GM18517 (cell line): Measurements from ENCODE around the gene AFDN.
"Not testable (repeated sequence)": the region's sequence is repeated elsewhere in the genome, so short reads cannot be mapped to it uniquely, and the experiment has no call there.

ENCODE experiments used
- ATAC-seq: cut with Tn5 transposase; IDR thresholded peaks from one replicate; pipeline ENCODE4 v1.9.1; 2021; ENCODE audit warnings: mild to moderate bottlenecking, moderate library complexity; ENCODE audit not compliant: unreplicated experiment

AFDN gene

GRCh38 chr6:167993831-167994230 lies 167.1 kb downstream of the AFDN start:
- no peak for ATAC-seq

GRCh38 chr6:167995302-167995701 lies 168.6 kb downstream of the AFDN start:
- no peak for ATAC-seq

DNA sequence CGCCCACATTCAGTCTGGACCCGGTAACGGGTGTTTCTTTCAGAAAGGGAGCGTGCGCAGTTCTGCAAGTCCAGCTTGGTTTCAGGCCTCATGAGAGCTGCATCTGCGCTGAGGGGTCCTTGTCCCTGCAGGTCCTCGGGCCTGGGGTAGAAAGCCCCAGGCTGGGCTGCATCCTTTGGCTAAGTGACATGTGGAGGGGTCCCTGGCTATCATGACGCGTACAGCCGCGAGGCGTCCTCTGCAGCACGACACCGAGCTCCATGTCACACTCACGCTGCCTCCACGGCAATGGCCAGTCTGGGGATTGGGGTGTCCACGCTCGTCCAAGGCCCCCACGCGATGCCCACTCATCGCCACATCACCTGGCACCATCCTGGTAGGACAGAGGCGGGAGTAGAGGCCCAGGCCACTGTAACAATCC lies 169.0 kb downstream of the AFDN start:
- no peak for ATAC-seq

GRCh38 chr6:167996424-167997199 lies 169.9 kb downstream of the AFDN start:
- no peak for ATAC-seq

DNA sequence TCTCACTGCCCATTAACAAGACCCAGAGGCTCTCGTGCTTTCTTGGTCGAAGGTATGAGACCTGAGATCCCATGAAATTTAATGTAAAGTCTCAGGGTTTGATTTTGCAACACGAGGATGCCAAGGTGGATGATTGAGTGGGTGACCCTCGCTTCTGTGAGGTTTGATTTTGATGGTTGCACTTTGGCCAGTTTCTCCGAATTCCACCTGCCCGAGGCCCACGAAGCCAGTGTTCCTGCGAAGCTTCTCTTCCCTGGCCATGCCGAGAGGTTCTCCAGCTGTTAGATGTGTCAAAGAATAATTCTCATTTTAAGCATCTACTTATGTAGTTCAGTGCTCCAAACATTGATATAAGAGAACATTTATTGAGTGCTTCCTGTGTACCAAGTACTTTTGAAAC lies 170.9 kb downstream of the AFDN start, which contains the start of gene KIF25:
TSS of gene KIF25 (plus strand) at position 30 of the 400 bp plus-strand sequence. CDS start 31,915 bp downstream, outside the sequence.
- ATAC-seq, result no peak

- no peak for ATAC-seq
Observed at GRCh38 chr6:167998215-167998614, 171.5 kb downstream of the AFDN start.

- ATAC-seq, result no peak
Observed at GRCh38 chr6:168000198-168001028, 173.7 kb downstream of the AFDN start.

GRCh38 chr6:168001029-168001332 lies 174.3 kb downstream of the AFDN start:
- ATAC-seq, result no peak

DNA sequence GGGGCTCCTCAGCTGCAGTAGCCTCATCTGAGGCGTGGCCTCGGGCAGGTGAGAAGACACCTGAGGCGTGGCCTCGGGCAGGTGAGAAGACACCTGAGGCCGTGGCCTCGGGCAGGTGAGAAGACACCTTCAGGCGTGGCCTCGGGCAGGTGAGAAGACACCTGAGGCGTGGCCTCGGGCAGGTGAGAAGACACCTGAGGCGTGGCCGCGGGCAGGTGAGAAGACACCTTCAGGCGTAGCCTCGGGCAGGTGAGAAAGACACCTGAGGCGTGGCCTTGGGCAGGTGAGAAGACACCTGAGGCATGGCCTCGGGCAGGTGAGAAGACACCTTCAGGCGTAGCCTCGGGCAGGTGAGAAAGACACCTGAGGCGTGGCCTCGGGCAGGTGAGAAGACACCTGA lies 174.8 kb downstream of the AFDN start:
- ATAC-seq, result not testable (repeated sequence)

DNA sequence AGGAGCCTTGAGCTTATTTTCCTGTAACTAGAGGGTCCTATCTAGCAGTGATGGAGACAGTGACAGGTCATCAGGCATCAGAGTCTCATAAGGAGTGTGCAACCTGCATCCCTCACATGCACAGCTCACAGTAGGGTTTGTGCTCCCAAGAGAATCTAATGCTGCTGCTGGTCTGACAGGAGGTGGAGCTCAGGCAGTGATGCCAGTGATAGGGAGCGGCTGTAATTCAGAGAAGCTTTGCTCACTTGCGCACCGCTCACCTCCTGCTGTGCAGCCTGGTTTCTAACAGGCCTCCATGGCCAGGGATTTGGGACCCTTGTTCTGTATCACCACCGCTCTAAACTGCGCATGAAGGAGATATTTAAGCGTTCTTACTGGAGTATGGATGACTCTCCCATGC lies 176.1 kb downstream of the AFDN start:
- no peak for ATAC-seq

DNA sequence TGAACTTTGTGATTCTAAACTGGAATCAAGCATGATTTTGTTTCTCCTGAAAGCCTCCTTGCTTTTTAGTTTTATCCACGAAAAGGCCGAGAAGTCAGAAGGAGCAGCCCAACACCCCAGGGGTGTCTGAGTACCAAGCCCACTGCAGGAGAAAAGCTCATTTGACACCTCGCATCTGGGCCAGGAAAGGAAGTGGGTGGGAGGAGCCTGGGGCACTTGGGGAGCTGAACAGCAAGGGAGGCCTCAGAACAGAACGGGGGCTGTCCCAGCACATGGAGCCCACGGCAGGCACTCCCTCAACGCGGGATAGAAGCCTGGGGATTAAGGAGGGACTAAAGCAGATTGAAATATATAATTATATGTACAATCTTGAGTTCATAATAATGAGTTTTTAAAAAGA lies 177.3 kb downstream of the AFDN start:
- ATAC-seq, result no peak

DNA sequence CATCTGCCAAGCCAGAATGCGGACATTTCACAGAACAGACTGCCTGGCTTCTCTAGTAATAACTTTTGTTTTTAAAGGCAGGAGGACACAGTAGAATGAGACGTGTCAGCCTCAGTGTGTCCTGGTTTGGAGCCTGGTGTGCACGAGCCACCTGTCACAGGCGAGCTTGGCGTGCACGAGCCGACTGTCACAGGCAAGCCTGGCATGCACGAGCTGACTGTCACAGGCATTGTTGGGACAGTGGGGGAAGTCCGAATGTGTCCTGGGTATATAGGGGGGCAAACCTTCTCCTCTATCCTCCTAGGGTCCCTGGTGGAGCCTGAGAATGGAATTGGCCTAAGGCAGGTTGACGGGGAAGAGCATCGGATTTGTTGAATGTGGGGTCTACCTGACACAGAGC lies 178.2 kb downstream of the AFDN start:
- no peak for ATAC-seq

- ATAC-seq, result no peak
Observed at GRCh38 chr6:168005796-168006195, 179.1 kb downstream of the AFDN start.

DNA sequence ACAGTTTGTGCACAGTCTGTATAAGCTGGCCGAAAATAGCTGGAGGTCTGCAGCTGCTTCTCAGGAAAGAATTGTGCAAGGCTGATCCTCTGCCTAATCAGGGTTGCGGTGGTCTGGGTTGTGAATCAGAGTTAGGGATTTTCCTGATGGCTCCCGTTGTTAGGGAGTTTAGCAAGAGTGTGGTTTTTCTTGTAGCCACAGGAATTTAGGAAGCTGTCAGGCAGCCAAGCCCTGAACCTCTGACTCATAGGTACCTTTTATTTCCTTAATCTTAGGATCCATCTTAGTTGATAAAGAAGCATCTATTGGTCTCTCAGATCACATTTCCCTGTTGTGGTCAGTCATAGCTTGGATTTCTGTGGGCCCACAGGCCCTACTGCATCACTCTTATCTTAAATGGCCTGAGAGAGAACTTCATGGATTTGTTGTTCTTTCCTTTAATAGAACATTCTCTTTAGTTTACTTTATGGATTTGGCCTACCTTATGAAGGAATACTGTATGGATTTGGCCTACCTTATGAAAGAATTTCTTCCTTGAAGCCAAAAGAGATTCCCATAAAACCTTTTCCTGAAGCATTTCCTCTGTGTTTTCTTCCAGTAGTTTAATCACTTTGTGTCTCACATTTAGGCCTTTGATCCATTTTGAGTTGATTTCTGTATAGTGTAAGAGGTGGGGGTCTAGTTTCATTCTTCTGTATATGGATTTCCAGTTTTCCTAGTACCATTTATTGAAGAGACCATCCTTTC lies 181.1 kb downstream of the AFDN start:
- no peak for ATAC-seq

DNA sequence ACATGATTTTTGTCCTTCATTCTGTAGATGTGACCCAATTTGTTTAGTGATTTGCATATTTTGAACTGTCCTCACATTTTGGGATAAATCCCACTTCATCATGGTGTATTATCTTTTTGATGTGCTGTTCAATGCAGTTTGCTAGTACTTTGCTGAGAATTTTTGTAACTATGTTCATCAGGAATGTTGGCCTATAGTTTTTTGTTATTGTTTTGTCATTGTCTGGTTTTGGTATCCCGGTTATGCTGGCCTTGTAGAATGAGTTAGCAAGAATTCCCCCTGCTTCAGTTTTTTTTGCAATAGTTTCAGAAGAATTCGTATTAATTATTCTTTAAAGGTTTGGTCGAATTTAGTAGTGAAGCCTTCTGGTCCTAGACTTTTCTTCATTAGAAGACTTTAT lies 182.6 kb downstream of the AFDN start:
- ATAC-seq, result no peak

DNA sequence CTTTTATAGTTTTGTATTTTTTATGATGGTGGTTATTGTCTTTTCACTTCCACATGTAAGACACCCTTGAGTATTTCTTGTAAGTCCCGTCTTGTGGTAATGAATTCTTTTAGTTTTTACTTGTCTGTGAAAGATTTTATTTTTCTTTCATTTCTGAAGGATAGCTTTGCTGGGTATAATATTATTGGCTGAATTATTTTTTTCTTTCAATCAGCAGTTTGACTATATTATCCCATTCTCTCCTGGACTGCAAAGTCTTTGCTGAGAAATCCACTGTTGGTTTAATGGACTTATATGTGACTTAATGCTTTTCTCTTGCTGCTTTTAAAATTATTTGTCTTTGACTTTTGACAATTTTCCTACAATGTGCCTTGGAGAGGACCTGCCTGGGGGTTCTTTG lies 184.6 kb downstream of the AFDN start:
- ATAC-seq, result no peak

DNA sequence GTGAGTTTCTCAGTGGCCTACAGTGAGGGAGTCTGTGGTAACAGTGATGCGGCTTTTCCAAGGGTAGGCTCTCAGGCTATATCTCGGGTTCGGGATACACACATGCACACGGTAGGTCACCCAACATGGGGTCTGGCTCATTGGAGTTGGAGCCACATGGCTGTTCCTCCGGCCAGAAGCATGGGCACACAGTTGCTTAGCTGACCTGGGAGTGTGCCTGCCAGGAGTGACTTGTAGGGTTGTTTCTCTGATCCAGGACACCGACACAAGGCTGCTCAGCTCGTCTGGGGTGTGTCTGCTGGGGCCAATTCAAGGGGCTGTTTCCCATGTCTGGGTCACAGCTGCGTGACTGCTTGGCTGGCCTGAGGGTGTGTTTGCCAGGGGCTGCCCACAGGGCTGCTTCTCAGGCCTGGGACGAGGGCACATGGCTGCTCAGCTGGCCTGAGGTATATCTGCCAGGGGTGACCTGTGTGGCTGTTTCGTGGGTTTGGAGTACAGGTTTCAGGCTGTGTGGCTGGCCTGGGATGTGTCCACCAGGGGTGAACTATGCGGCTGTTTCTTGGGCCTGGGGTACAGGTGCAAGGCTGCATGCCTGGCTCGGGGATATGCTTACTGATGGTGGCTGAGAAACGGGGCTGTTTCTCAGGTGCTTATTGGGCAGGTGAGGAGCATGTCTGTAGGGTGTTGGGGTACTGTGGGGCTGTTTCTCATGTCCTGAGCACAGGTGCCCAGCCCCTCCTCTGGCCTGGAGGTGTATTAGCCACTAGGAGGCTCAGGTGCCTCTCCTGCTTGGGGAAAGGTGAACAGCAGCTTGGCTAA lies 185.9 kb downstream of the AFDN start:
- no peak for ATAC-seq

- no peak for ATAC-seq
Observed at GRCh38 chr6:168013250-168013915, 186.7 kb downstream of the AFDN start.

DNA sequence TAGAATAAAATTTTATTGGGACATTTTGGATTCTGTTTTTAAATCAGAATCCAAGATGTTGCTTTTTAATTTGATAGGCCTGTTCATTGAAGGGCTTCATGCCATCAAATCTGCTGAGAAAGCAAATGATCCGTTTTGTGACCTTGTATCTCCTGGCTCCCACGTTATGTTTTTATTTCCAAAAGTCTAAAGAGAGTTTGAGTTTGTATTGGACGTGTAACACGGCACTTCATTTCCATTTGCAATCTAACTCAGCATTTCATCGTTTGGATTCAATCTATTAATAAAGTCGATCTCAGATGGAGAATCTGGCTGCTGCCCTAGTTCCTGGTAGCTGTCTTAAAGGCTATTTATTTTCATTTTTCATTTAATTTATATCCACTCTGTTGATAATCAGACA lies 187.7 kb downstream of the AFDN start:
- no peak for ATAC-seq

- no peak for ATAC-seq
Observed at GRCh38 chr6:168015009-168015408, 188.3 kb downstream of the AFDN start.
